A549 (cell line): ENCODE results near the gene PDE6G. TPM values are rescaled to one million over a fixed set of nuclear protein-coding genes. Genes with fewer than 3 reads are reported as not detected.

ENCODE experiments used
- ATAC-seq, 2 experiments: fragments of 200-7000 bp in 1 of 2; fragments of >200 bp in 1 of 2; cut with Nextera tagmentation in 1 of 2; cut with Tn5 transposase in 1 of 2; 3 replicates each; pipeline versions ENCODE4 v1.8.0 to v1.9.1; 2018 to 2020; ENCODE audit warnings: mild to moderate bottlenecking in 1 of 2, moderate library complexity in 1 of 2
- CTCF ChIA-PET: fragments of 300-600 bp; sonication (Branson Sonifier 250); formaldehyde crosslinking; extraction: SDS; loops from one replicate; lab custom pipeline; 2021; ENCODE audit warnings: antibody characterized with exemption, inconsistent platforms; lab: Yijun Ruan, JAX
- POLR2A ChIA-PET: fragments of 350-600 bp; formaldehyde crosslinking; extraction: SDS; loops from one replicate; lab custom pipeline; 2021; ENCODE audit warnings: antibody characterized with exemption, inconsistent platforms; lab: Yijun Ruan, JAX
- DNase-seq, 2 experiments: peaks; one replicate each; pipeline versions ENCODE4 v3.0.0 to v3.0.0-alpha.2; 2011 to 2016; ENCODE audit warnings: low read depth in 1 of 2, low spot score in 1 of 2
- FAIRE-seq: peaks from 2 replicates; lab custom pipeline; 2011; peaks lifted over from hg19 to GRCh38; lab: Jason Lieb, UNC
- H3K27ac ChIP-seq, 2 experiments: fragments of >200 bp; sonication (Bioruptor Twin); formaldehyde crosslinking; 3 replicates each; pipeline ENCODE4 v1.5.1; 2016 to 2017
- H3K4me1 ChIP-seq: fragments of >200 bp; sonication (Bioruptor Twin); formaldehyde crosslinking; 3 replicates; pipeline ENCODE4 v1.6.1; 2016
- H3K4me2 ChIP-seq: fragments of >200 bp; sonication (Bioruptor Twin); formaldehyde crosslinking; 3 replicates; pipeline ENCODE4 v1.6.1; 2016
- H3K4me3 ChIP-seq: fragments of >200 bp; sonication (Bioruptor Twin); formaldehyde crosslinking; 3 replicates; pipeline ENCODE4 v1.5.1; 2016
- H3K9me3 ChIP-seq: fragments of >200 bp; sonication (Bioruptor Twin); formaldehyde crosslinking; 3 replicates; pipeline ENCODE4 v1.6.1; 2016
- ATOH8 ChIP-seq: fragments of 250-450 bp; sonication (Bioruptor Pico); IDR thresholded peaks from 2 replicates; pipeline ENCODE4 v1.5.0; 2020; ENCODE audit warnings: low read depth, mild to moderate bottlenecking, moderate library complexity
- BCL3 ChIP-seq: fragments of >200 bp; sonication (Bioruptor Twin); formaldehyde crosslinking; IDR thresholded peaks from 3 replicates; pipeline ENCODE4 v1.6.1; 2016
- CBX8 ChIP-seq: fragments of 200-600 bp; sonication (generic); IDR thresholded peaks from 2 replicates; pipeline ENCODE4 v1.6.1; 2016
- ESRRA ChIP-seq: fragments of 150-350 bp; IDR thresholded peaks from 2 replicates; pipeline ENCODE4 v1.6.1; 2014; ENCODE audit warnings: mild to moderate bottlenecking, low read length, borderline replicate concordance
- FOXS1 ChIP-seq: fragments of 250-450 bp; sonication (Bioruptor Pico); IDR thresholded peaks from 2 replicates; pipeline ENCODE4 v1.5.0; 2020; ENCODE audit warnings: mild to moderate bottlenecking, moderate library complexity
- GATA3 ChIP-seq: IDR thresholded peaks from 2 replicates; pipeline ENCODE4 v1.6.1; 2012; ENCODE audit warnings: borderline replicate concordance
- HDAC2 ChIP-seq: fragments of 200-600 bp; sonication (generic); IDR thresholded peaks from 2 replicates; pipeline ENCODE4 v1.6.1; 2016
- MAFK ChIP-seq: fragments of 450-650 bp; IDR thresholded peaks from 2 replicates; pipeline ENCODE4 v1.6.1; 2014; ENCODE audit not compliant: partially characterized antibody
- NPAS2 ChIP-seq: fragments of 250-450 bp; sonication (Bioruptor Pico); IDR thresholded peaks from 2 replicates; pipeline ENCODE4 v1.8.0; 2022; ENCODE audit warnings: mild to moderate bottlenecking, moderate library complexity, borderline replicate concordance
- PBX3 ChIP-seq: IDR thresholded peaks from 2 replicates; pipeline ENCODE4 v1.6.1; 2012
- RAD21 ChIP-seq, 2 experiments: fragments of >200 bp in 1 of 2; sonication (Bioruptor Twin) in 1 of 2; formaldehyde crosslinking in 1 of 2; IDR thresholded peaks in 1 of 2; conservative IDR thresholded peaks in 1 of 2; 2 replicates in 1 of 2; 3 replicates in 1 of 2; pipeline ENCODE4 v1.6.1; 2012 to 2018; ENCODE audit warnings: inconsistent platforms in 1 of 2
- RARB ChIP-seq: fragments of 250-450 bp; sonication (Bioruptor Pico); IDR thresholded peaks from 2 replicates; pipeline ENCODE4 v1.8.0; 2021; ENCODE audit warnings: mild to moderate bottlenecking, moderate library complexity
- RCOR1 ChIP-seq: fragments of 150-350 bp; IDR thresholded peaks from 2 replicates; pipeline ENCODE4 v1.6.1; 2014; ENCODE audit warnings: antibody characterized with exemption, low read length, low read depth
- RNF2 ChIP-seq: fragments of 200-600 bp; sonication (generic); IDR thresholded peaks from 2 replicates; pipeline ENCODE4 v1.6.1; 2016; ENCODE audit warnings: low read depth, mild to moderate bottlenecking, antibody characterized with exemption, moderate library complexity, borderline replicate concordance
- SREBF2 ChIP-seq: fragments of 450-650 bp; IDR thresholded peaks from 2 replicates; pipeline ENCODE4 v1.6.1; 2014; ENCODE audit warnings: mild to moderate bottlenecking, moderate library complexity
- ZC3H11A ChIP-seq: fragments of 450-650 bp; IDR thresholded peaks from 2 replicates; pipeline ENCODE4 v1.6.1; 2014; ENCODE audit warnings: antibody characterized with exemption, mild to moderate bottlenecking
- WGBS: methylation state at CpG from one replicate; pipeline ENCODE4 v1.1.6; 2017; ENCODE audit errors: missing lambda C conversion rate; 5-methylcytosine and 5-hydroxymethylcytosine counted together
- polyA plus RNA-seq, 4 experiments: library from polyadenylated mRNA; depleted of rRNA in 3 of 4; stranded (reverse); fragments of >200 nt; fragmentation: RNase III in 1 of 4; extraction: RNeasy Plus Mini Kit Qiagen cat#74134 plus additional on column Dnase treatment in 1 of 4; gene quantifications; 2 replicates in 3 of 4; 3 replicates in 1 of 4; pipeline ENCODE4 v1.2.3, GENCODE V29; 2011 to 2017
- TF ChIP-seq, protein P1 (sequence below): fragments of 450-650 bp; IDR thresholded peaks from 2 replicates; pipeline ENCODE4 v1.6.1; 2014; ENCODE audit warnings: antibody characterized with exemption
- TF ChIP-seq, protein P2 (sequence below): fragments of >200 bp; sonication (Bioruptor Twin); formaldehyde crosslinking; IDR thresholded peaks from 2 replicates; pipeline ENCODE4 v1.6.1; 2016

PDE6G gene
- polyA plus RNA-seq, 2 of the 4 experiments (the other 2 are of a cell fraction) = 1.2 TPM

- peak overlapping the region; percentile 90 for H3K4me2 ChIP-seq
Observed at GRCh38 chr17:81701288-81702071, 45.1 kb upstream of the PDE6G start.

GRCh38 chr17:81700353-81701287, 44.3 kb upstream of the PDE6G start:
- CTCF ChIA-PET = interaction anchor here (0.6 to 2.9 kb wide), 8 partner anchors 10 to 165 kb away, joined by 3 to 19 read pairs (median 6); partner anchors contain the start of genes ARL16 and HGS
- TF ChIP-seq RNF2 = no peak
- TF ChIP-seq RCOR1 = no peak
- TF ChIP-seq FOXS1 (CRISPR knock-in tag) = no peak
- TF ChIP-seq ZC3H11A = no peak
- no peak for TF ChIP-seq RARB (CRISPR knock-in tag)
- no peak for TF ChIP-seq NPAS2 (CRISPR knock-in tag)
- no peak for TF ChIP-seq ESRRA
- no peak for TF ChIP-seq CBX8
- TF ChIP-seq RAD21 (conservative IDR thresholded peaks at IDR 0.05 in 1 of 2, IDR thresholded peaks at IDR 0.05 in 1 of 2) = no peak
- TF ChIP-seq, protein P1, sequence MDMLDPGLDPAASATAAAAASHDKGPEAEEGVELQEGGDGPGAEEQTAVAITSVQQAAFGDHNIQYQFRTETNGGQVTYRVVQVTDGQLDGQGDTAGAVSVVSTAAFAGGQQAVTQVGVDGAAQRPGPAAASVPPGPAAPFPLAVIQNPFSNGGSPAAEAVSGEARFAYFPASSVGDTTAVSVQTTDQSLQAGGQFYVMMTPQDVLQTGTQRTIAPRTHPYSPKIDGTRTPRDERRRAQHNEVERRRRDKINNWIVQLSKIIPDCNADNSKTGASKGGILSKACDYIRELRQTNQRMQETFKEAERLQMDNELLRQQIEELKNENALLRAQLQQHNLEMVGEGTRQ = no peak
- TF ChIP-seq SREBF2 = no peak
- TF ChIP-seq ATOH8 (CRISPR knock-in tag) = no peak
- no peak for TF ChIP-seq PBX3
- no peak for TF ChIP-seq BCL3
- TF ChIP-seq, protein P2, sequence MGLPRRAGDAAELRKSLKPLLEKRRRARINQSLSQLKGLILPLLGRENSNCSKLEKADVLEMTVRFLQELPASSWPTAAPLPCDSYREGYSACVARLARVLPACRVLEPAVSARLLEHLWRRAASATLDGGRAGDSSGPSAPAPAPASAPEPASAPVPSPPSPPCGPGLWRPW = no peak
- no peak for TF ChIP-seq MAFK
- FAIRE-seq (no peak), DNase-seq (no peak), ATAC-seq (no peak)
- Histone ChIP-seq H3K9me3 (no peaks in the 10 kb centered on the region), H3K27ac (no peak overlapping the region; a peak in 1 of 6 replicates), H3K4me3 (no peak overlapping the region), H3K4me1 (peaks cover 22% of the 10 kb centered on the region), H3K4me2 (peak overlapping the region; percentile 90; the same call in 2 of the 3 replicates)
- POLR2A ChIA-PET = interaction anchor here (2.9 to 3.7 kb wide), 2 partner anchors 12 to 16 kb away, joined by 41 to 42 read pairs; partner anchors contain the start of genes ARL16, HGS and SLC25A10
- WGBS = 93% methylated on average over 22 of the region's 25 CpGs

More at GRCh38 chr17:81701288-81702071, 45.1 kb upstream of the PDE6G start:
- ATAC-seq (peak; percentile 38 to 51; a peak in 4 of 6 replicates), DNase-seq (no peak), FAIRE-seq (no peak)
- CTCF ChIA-PET = interaction anchor here (1.0 to 2.9 kb wide), 11 partner anchors 10 to 158 kb away, joined by 3 to 19 read pairs (median 4); partner anchors contain the start of genes ARL16 and HGS
- POLR2A ChIA-PET = interaction anchor here (2.0 to 3.7 kb wide), 4 partner anchors 9 to 17 kb away, joined by 5 to 42 read pairs (median 26); partner anchors contain the start of genes ARL16, HGS and SLC25A10
- TF ChIP-seq GATA3 = no peak
- TF ChIP-seq RNF2 = no peak
- TF ChIP-seq HDAC2 = no peak
- peaks cover 22% of the 10 kb centered on the region for H3K4me1 ChIP-seq
- H3K27ac ChIP-seq = peak overlapping the region in 1 of 2 experiments; percentile 97; a peak in 3 of 6 replicates
- H3K4me3 ChIP-seq = peak overlapping the region; percentile 90
- H3K9me3 ChIP-seq = no peaks in the 10 kb centered on the region
- WGBS = 73% methylated on average over 22 of the region's 23 CpGs
